HL-60 (cell line): ENCODE data around the gene SETBP1.

ENCODE experiments used
- DNase-seq, 2 experiments: peaks; one replicate each; pipeline ENCODE4 v3.0.0-alpha.2; 2010 to 2020; ENCODE audit warnings: low read depth in 1 of 2, low spot score in 1 of 2
- H3K27ac ChIP-seq: fragments of 250-450 bp; sonication (Bioruptor Pico); replicated peaks from 2 replicates; pipeline ENCODE4 v1.5.1; 2020; ENCODE audit warnings: mild to moderate bottlenecking, moderate library complexity
- H3K27me3 ChIP-seq: fragments of 250-450 bp; sonication (Bioruptor Pico); 2 replicates; pipeline ENCODE4 v1.5.1; 2021; ENCODE audit warnings: mild to moderate bottlenecking, moderate library complexity; ENCODE audit not compliant: insufficient read depth, poor library complexity, severe bottlenecking
- H3K4me3 ChIP-seq: replicated peaks from 2 replicates; pipeline ENCODE4 v1.5.1; 2011; ENCODE audit warnings: mild to moderate bottlenecking, control low read depth, low read length; ENCODE audit not compliant: insufficient read depth
- CTCF ChIP-seq: IDR thresholded peaks from one replicate; pipeline ENCODE4 v1.5.1; 2011; ENCODE audit warnings: low read length, control low read depth, inconsistent platforms; ENCODE audit not compliant: insufficient read depth
- GABPA ChIP-seq: IDR thresholded peaks from 2 replicates; pipeline ENCODE4 v1.6.1; 2012; ENCODE audit warnings: low read depth
- POLR2AphosphoS5 ChIP-seq: IDR thresholded peaks from 2 replicates; pipeline ENCODE4 v1.6.1; 2012; ENCODE audit warnings: low read depth
- REST ChIP-seq: IDR thresholded peaks from 2 replicates; pipeline ENCODE4 v1.6.1; 2012; ENCODE audit warnings: low read depth; ENCODE audit not compliant: insufficient replicate concordance
- SPI1 ChIP-seq: IDR thresholded peaks from 2 replicates; pipeline ENCODE4 v1.6.1; 2012; ENCODE audit warnings: low read depth, mild to moderate bottlenecking, borderline replicate concordance

The SETBP1 gene

GRCh38 chr18:45039376-45039775 lies 358.7 kb downstream of the SETBP1 start:
- Histone ChIP-seq H3K27me3 (no peaks in the 10 kb centered on the region), H3K27ac (no peak overlapping the region), H3K4me3 (no peak overlapping the region)
- TF ChIP-seq CTCF (no peak), GABPA (no peak), REST (no peak), POLR2AphosphoS5 (no peak), SPI1 (no peak)
- DNase-seq, result no peak

GRCh38 chr18:45040879-45041278 lies 360.2 kb downstream of the SETBP1 start:
- Histone ChIP-seq H3K27ac (no peak overlapping the region), H3K27me3 (no peaks in the 10 kb centered on the region), H3K4me3 (no peak overlapping the region)
- no peak for DNase-seq
- TF ChIP-seq GABPA, result no peak
- no peak for TF ChIP-seq CTCF
- no peak for TF ChIP-seq REST
- TF ChIP-seq POLR2AphosphoS5, result no peak
- no peak for TF ChIP-seq SPI1

- TF ChIP-seq SPI1, result no peak
- no peak overlapping the region for H3K27ac ChIP-seq
- H3K27me3 ChIP-seq, result no peaks in the 10 kb centered on the region
- no peak for DNase-seq
- H3K4me3 ChIP-seq, result no peak overlapping the region
Measured at GRCh38 chr18:45044787-45045186, 364.1 kb downstream of the SETBP1 start.

- no peak for DNase-seq
- H3K4me3 ChIP-seq, result no peak overlapping the region
- H3K27me3 ChIP-seq, result no peaks in the 10 kb centered on the region
- no peak for TF ChIP-seq GABPA
- TF ChIP-seq REST, result no peak
- no peak for TF ChIP-seq CTCF
- no peak for TF ChIP-seq SPI1
- no peak for TF ChIP-seq POLR2AphosphoS5
- H3K27ac ChIP-seq, result no peak overlapping the region
Measured at GRCh38 chr18:45046228-45046627, 365.5 kb downstream of the SETBP1 start.
